GM19193 (cell line): ENCODE measurements around the gene PGM5.
"Not testable (repeated sequence)": the region's sequence is repeated elsewhere in the genome, so short reads cannot be mapped to it uniquely, and the experiment has no call there.

Experiments used
- POLR2A ChIP-seq: IDR thresholded peaks from 4 replicates; pipeline ENCODE4 v1.6.1; 2011; ENCODE audit not compliant: insufficient read depth, insufficient read length; ENCODE audit errors: extremely low read depth

PGM5 gene

GRCh38 chr9:68356380-68357118, at the start of gene PGM5:
TSS of gene PGM5 (plus strand) at chr9:68356611. CDS start at chr9:68357128, 517 bp downstream.
- not testable (repeated sequence) for TF ChIP-seq POLR2A

- TF ChIP-seq POLR2A, result no peak
Observed at GRCh38 chr9:68416936-68417564, 60.6 kb downstream of the PGM5 start.

- no peak for TF ChIP-seq POLR2A
Observed at GRCh38 chr9:68417762-68418161, 61.4 kb downstream of the PGM5 start.

GRCh38 chr9:68418259-68418845, 61.9 kb downstream of the PGM5 start:
- no peak for TF ChIP-seq POLR2A

- no peak for TF ChIP-seq POLR2A
Observed at GRCh38 chr9:68419901-68420300, 63.5 kb downstream of the PGM5 start.

GRCh38 chr9:68426755-68427154, 70.3 kb downstream of the PGM5 start:
- no peak for TF ChIP-seq POLR2A

- TF ChIP-seq POLR2A, result no peak
Observed at GRCh38 chr9:68427216-68427977, 71.0 kb downstream of the PGM5 start.

GRCh38 chr9:68428481-68428880, 72.1 kb downstream of the PGM5 start:
- no peak for TF ChIP-seq POLR2A

- no peak for TF ChIP-seq POLR2A
Observed at GRCh38 chr9:68429631-68430030, 73.2 kb downstream of the PGM5 start.

GRCh38 chr9:68431307-68431706, 74.9 kb downstream of the PGM5 start:
- TF ChIP-seq POLR2A, result no peak

GRCh38 chr9:68433531-68434110, 77.2 kb downstream of the PGM5 start:
- TF ChIP-seq POLR2A, result no peak

GRCh38 chr9:68437785-68438184, 81.4 kb downstream of the PGM5 start:
- no peak for TF ChIP-seq POLR2A

GRCh38 chr9:68443624-68444023, 87.2 kb downstream of the PGM5 start:
- TF ChIP-seq POLR2A, result no peak

- no peak for TF ChIP-seq POLR2A
Observed at GRCh38 chr9:68446836-68447235, 90.4 kb downstream of the PGM5 start.

GRCh38 chr9:68447611-68448010, 91.2 kb downstream of the PGM5 start:
- TF ChIP-seq POLR2A, result no peak
